ENCODE data around the gene DAPK2. TPM values are rescaled to one million over a fixed set of nuclear protein-coding genes. Genes with fewer than 3 reads are reported as not detected.

DAPK2 gene
- total RNA-seq, 1 experiment from 2014 or later, result 1.4 TPM

GRCh38 chr15:63981596-63982320, 64.5 kb downstream of the DAPK2 start:
- no peak for DNase-seq

GRCh38 chr15:63979262-63979793, 67.0 kb downstream of the DAPK2 start:
- H3K9me3 Mint-ChIP-seq (ENCODE audit: unreplicated experiment), result no peaks in the 10 kb centered on the region
- H3K4me3 ChIP-seq (ENCODE audit: low read depth, low read length), result no peak overlapping the region
- H3K4me3 Mint-ChIP-seq (ENCODE audit: unreplicated experiment), result no peak overlapping the region
- peaks cover 9% of the 10 kb centered on the region for H3K4me1 ChIP-seq
- H3K27me3 Mint-ChIP-seq (ENCODE audit: insufficient read depth, unreplicated experiment), result no peaks in the 10 kb centered on the region
- H3K4me1 Mint-ChIP-seq (ENCODE audit: low read depth, unreplicated experiment), result peaks cover 6% of the 10 kb centered on the region
- ChIA-PET CTCF (no interaction called here), POLR2A (no interaction called here)
- no peak overlapping the region for H3K27ac Mint-ChIP-seq (ENCODE audit: unreplicated experiment)
- H3K36me3 ChIP-seq (ENCODE audit: control insufficient read depth, insufficient read depth, low read length), result no peaks in the 10 kb centered on the region
- H3K36me3 Mint-ChIP-seq (ENCODE audit: insufficient read depth, unreplicated experiment), result no peaks in the 10 kb centered on the region
- no peaks in the 10 kb centered on the region for H3K9me3 ChIP-seq
- intact Hi-C loops (cut with micrococcal nuclease; ENCODE audit: unreplicated experiment), result no loop called here
- TF ChIP-seq CTCF (IDR thresholded peaks at IDR 0.05; ENCODE audit: insufficient read depth in 1 of 2, low read depth in 1 of 2, low read length in 1 of 2, severe bottlenecking in 1 of 2, unreplicated experiment in 1 of 2), result no peak
- BruUV-seq (replicated peaks), result no TSS peak
- H3K27me3 ChIP-seq (replicated peaks; ENCODE audit: control insufficient read depth, insufficient read depth, low read length), result no peaks in the 10 kb centered on the region
- DNase-seq, result no peak

More at GRCh38 chr15:63981596-63982320, 64.5 kb downstream of the DAPK2 start:
- BruUV-seq (replicated peaks), result no TSS peak
- peaks cover 6% of the 10 kb centered on the region for H3K4me1 Mint-ChIP-seq (ENCODE audit: low read depth, unreplicated experiment)
- H3K27ac Mint-ChIP-seq (ENCODE audit: unreplicated experiment), result no peak overlapping the region
- no peaks in the 10 kb centered on the region for H3K9me3 Mint-ChIP-seq (ENCODE audit: unreplicated experiment)
- no peak overlapping the region for H3K4me3 Mint-ChIP-seq (ENCODE audit: unreplicated experiment)
- no peak overlapping the region for H3K4me3 ChIP-seq (ENCODE audit: low read depth, low read length)
- POLR2A ChIA-PET, result no interaction called here
- H3K27me3 ChIP-seq (replicated peaks; ENCODE audit: control insufficient read depth, insufficient read depth, low read length), result no peaks in the 10 kb centered on the region
- CTCF ChIA-PET, result interaction anchor here (0.7 kb wide), 2 partner anchors 14 to 112 kb away, joined by 5 to 8 read pairs; no protein-coding TSS in a partner anchor
- H3K9me3 ChIP-seq, result no peaks in the 10 kb centered on the region
- no peaks in the 10 kb centered on the region for H3K36me3 ChIP-seq (ENCODE audit: control insufficient read depth, insufficient read depth, low read length)
- TF ChIP-seq CTCF (IDR thresholded peaks at IDR 0.05; ENCODE audit: insufficient read depth in 1 of 2, low read depth in 1 of 2, low read length in 1 of 2, severe bottlenecking in 1 of 2, unreplicated experiment in 1 of 2), result no peak
- intact Hi-C loops (cut with micrococcal nuclease; ENCODE audit: unreplicated experiment), result no loop called here
- H3K36me3 Mint-ChIP-seq (ENCODE audit: insufficient read depth, unreplicated experiment), result no peaks in the 10 kb centered on the region
- H3K4me1 ChIP-seq, result peaks cover 9% of the 10 kb centered on the region
- H3K27me3 Mint-ChIP-seq (ENCODE audit: insufficient read depth, unreplicated experiment), result no peaks in the 10 kb centered on the region

DNA sequence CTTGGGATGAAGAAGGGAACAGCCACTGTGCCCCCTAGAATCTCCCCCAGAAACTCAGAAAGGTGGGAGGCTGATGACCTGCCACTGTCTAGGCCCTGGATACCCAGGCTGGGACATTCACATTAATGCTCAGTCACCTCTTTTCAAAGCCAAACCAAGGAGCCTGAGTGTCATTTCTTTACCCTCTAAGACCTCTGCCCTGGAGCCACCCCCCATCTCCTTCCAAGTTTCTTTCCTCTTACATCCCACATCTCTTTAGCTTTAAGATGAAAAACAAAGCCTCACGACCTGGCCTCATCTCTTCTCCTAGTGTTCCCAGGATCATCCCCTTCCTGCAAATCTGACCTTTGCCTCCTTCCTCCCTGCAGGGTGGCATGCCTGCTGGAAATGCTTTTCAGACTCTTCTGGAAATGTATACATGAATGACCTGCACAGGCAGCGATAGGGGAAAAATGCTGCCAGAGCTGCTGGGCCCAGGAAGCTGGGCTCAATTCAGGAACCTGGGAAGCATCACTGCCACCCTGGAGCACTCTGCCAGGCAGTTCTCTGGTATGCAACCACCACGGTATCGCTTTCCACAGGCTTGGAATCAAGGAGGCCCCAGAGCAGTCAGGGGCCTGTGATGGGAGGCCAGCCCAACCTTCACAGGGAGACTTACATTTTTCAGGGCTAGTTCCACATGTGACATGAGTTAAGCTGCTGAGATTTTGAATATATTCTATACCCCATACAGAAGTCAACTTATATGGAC, 67.6 kb downstream of the DAPK2 start:
- intact Hi-C loops (cut with micrococcal nuclease; ENCODE audit: unreplicated experiment), result no loop called here
- peaks cover 6% of the 10 kb centered on the region for H3K4me1 Mint-ChIP-seq (ENCODE audit: low read depth, unreplicated experiment)
- BruUV-seq (replicated peaks), result no TSS peak
- H3K27me3 Mint-ChIP-seq (ENCODE audit: insufficient read depth, unreplicated experiment), result no peaks in the 10 kb centered on the region
- CTCF ChIA-PET, result no interaction called here
- no peak overlapping the region for H3K27ac Mint-ChIP-seq (ENCODE audit: unreplicated experiment)
- no peaks in the 10 kb centered on the region for H3K36me3 Mint-ChIP-seq (ENCODE audit: insufficient read depth, unreplicated experiment)
- POLR2A ChIA-PET, result no interaction called here
- H3K9me3 Mint-ChIP-seq (ENCODE audit: unreplicated experiment), result no peaks in the 10 kb centered on the region
- no peak for DNase-seq
- H3K27me3 ChIP-seq (replicated peaks; ENCODE audit: control insufficient read depth, insufficient read depth, low read length), result no peaks in the 10 kb centered on the region
- H3K9me3 ChIP-seq, result no peaks in the 10 kb centered on the region
- no peaks in the 10 kb centered on the region for H3K36me3 ChIP-seq (ENCODE audit: control insufficient read depth, insufficient read depth, low read length)
- no peak overlapping the region for H3K4me3 Mint-ChIP-seq (ENCODE audit: unreplicated experiment)
- no peak overlapping the region for H3K4me3 ChIP-seq (ENCODE audit: low read depth, low read length)
- H3K4me1 ChIP-seq, result peaks cover 9% of the 10 kb centered on the region
- TF ChIP-seq CTCF (IDR thresholded peaks at IDR 0.05; ENCODE audit: insufficient read depth in 1 of 2, low read depth in 1 of 2, low read length in 1 of 2, severe bottlenecking in 1 of 2, unreplicated experiment in 1 of 2), result no peak
